PFSK-1 (cell line): ENCODE data around the gene SULT2B1.
A peak's percentile ranks its signal among the peaks of the same experiment; 100 is the strongest.

Source experiments
- FOXP2 ChIP-seq: optimal IDR thresholded peaks from 2 replicates; pipeline ENCODE3; 2011; ENCODE audit warnings: borderline replicate concordance, control low read depth, inconsistent platforms; ENCODE audit not compliant: insufficient read depth; ENCODE audit errors: extremely low read length, extremely low read depth
- POLR2AphosphoS5 ChIP-seq: IDR thresholded peaks from 2 replicates; pipeline ENCODE4 v1.6.1; 2012; ENCODE audit warnings: low read depth, mild to moderate bottlenecking, control low read depth, low read length, moderate library complexity
- SIN3A ChIP-seq: IDR thresholded peaks from 2 replicates; pipeline ENCODE4 v1.6.1; 2012; ENCODE audit warnings: mild to moderate bottlenecking, low read length, moderate library complexity, borderline replicate concordance; ENCODE audit not compliant: insufficient read depth
- TAF1 ChIP-seq: IDR thresholded peaks from 2 replicates; pipeline ENCODE4 v1.6.1; 2012; ENCODE audit warnings: low read length, control low read depth, borderline replicate concordance; ENCODE audit not compliant: insufficient read depth
- TF ChIP-seq, protein P1 (sequence below), 2 experiments: IDR thresholded peaks; 2 replicates each; pipeline versions ENCODE4 v1.6.1 to v1.8.0; 2011 to 2012; ENCODE audit warnings: low read depth in 2 of 2, low read length in 2 of 2, control low read depth in 1 of 2, inconsistent platforms in 1 of 2, mild to moderate bottlenecking in 1 of 2, moderate library complexity in 1 of 2; ENCODE audit not compliant: insufficient read depth in 1 of 2

SULT2B1 gene

DNA sequence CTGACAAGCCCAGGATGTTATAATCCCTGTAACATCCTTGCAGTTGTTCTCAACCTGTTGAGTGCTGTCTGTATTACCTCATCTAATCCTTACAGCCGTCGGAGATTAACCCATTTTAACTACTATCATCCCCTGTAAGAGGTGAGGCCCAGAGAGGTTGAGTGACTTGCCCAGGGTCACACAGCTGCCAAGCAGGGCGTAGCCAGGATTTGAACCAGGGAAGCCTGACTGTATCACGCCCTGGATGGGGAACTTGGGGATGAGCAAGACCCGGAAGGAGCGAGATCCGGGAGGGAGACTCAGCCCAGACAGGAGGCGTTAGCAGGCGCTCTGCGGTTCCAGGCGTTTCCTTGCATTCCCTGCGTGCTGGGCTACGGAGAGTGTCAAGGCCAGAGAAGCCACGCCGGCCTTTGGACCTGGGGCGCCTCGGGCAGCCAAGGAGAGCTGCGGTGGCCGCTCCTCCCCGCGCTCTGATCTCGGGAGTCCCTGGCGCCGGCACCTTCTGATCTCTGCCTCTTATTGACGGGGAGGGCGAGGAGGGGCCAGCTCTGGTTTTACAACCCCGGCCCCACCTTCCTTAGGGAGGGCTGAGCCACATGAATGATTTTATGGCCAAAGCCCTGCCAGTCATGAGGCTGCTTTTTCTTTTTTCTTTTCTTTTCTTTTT is 6.2 kb downstream of the SULT2B1 start:
- TF ChIP-seq FOXP2 (peak; percentile 67), TAF1 (no peak)

DNA sequence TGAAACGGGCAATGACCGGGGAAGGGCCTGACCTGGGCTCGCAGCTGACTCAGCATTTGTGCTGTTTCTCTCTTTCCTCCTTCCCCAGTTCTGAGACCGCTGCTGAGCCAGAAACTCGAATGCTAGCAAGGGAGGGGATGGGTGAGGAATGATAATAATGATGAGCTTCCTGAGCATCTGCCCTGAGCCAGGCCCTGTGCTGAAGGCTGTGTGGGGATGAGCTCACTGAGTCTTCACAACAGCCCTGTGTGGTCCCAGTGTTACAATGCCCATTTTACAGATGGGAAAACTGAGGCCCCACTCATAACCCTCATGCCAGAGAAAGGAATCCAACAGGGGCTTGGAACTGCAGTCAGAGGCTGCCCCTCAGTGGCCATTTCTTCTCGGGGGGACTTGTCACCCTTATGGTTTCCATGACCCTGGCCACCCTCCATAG is 8.1 kb downstream of the SULT2B1 start:
- TF ChIP-seq POLR2AphosphoS5 (no peak), TAF1 (no peak), FOXP2 (no peak), SIN3A (no peak)
- TF ChIP-seq, protein P1, sequence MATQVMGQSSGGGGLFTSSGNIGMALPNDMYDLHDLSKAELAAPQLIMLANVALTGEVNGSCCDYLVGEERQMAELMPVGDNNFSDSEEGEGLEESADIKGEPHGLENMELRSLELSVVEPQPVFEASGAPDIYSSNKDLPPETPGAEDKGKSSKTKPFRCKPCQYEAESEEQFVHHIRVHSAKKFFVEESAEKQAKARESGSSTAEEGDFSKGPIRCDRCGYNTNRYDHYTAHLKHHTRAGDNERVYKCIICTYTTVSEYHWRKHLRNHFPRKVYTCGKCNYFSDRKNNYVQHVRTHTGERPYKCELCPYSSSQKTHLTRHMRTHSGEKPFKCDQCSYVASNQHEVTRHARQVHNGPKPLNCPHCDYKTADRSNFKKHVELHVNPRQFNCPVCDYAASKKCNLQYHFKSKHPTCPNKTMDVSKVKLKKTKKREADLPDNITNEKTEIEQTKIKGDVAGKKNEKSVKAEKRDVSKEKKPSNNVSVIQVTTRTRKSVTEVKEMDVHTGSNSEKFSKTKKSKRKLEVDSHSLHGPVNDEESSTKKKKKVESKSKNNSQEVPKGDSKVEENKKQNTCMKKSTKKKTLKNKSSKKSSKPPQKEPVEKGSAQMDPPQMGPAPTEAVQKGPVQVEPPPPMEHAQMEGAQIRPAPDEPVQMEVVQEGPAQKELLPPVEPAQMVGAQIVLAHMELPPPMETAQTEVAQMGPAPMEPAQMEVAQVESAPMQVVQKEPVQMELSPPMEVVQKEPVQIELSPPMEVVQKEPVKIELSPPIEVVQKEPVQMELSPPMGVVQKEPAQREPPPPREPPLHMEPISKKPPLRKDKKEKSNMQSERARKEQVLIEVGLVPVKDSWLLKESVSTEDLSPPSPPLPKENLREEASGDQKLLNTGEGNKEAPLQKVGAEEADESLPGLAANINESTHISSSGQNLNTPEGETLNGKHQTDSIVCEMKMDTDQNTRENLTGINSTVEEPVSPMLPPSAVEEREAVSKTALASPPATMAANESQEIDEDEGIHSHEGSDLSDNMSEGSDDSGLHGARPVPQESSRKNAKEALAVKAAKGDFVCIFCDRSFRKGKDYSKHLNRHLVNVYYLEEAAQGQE (IDR thresholded peaks at IDR 0.05; ENCODE audit: insufficient read depth in 1 of 2, low read depth in 2 of 2, low read length in 2 of 2) = no peak

DNA sequence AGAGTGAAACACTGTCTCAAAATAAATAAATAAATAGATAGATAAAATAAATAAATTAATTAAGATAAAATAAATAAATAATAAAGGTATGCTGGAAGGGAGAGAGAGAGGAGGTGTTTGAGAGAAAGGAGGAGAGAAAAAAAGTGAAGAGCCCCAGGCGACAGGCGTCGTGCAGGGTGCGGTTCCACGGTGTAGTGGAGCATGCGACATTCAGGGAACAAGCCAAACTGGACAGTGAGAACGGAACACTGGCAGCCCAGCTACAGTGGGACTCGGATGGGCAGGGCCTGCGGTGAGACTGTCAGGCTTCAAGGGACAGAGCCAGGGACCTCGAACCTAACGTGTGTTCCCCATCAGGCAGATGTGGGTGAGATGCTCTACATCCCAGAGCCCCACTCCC is 9.4 kb downstream of the SULT2B1 start:
- no peak for TF ChIP-seq SIN3A
- no peak for TF ChIP-seq FOXP2
- TF ChIP-seq, protein P1 (IDR thresholded peaks at IDR 0.05; ENCODE audit: insufficient read depth in 1 of 2, low read depth in 2 of 2, low read length in 2 of 2) = no peak
- TF ChIP-seq TAF1 = no peak
- TF ChIP-seq POLR2AphosphoS5 = no peak

DNA sequence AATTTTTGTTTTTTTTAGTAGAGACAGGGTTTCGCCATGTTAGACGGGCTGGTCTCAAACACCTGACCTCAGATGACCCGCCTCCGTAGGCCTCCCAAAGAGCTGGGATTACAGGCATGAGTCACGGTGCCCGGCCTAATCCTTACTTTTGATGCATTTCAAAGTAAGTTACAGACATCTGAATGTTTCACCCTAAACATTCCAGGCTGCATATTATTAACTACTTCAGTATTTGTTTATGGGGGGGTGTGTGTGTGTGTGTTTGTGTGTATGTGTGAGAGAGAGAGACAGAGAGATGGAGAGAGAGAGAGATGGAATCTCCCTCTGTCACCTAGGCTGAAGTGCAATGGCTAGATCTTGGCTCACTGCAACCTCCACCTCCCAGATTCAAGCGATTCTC is 13.1 kb downstream of the SULT2B1 start:
- TF ChIP-seq TAF1 = no peak
- no peak for TF ChIP-seq FOXP2
- TF ChIP-seq, protein P1 (IDR thresholded peaks at IDR 0.05; ENCODE audit: insufficient read depth in 1 of 2, low read depth in 2 of 2, low read length in 2 of 2) = no peak
- TF ChIP-seq SIN3A = no peak
- TF ChIP-seq POLR2AphosphoS5 = no peak

DNA sequence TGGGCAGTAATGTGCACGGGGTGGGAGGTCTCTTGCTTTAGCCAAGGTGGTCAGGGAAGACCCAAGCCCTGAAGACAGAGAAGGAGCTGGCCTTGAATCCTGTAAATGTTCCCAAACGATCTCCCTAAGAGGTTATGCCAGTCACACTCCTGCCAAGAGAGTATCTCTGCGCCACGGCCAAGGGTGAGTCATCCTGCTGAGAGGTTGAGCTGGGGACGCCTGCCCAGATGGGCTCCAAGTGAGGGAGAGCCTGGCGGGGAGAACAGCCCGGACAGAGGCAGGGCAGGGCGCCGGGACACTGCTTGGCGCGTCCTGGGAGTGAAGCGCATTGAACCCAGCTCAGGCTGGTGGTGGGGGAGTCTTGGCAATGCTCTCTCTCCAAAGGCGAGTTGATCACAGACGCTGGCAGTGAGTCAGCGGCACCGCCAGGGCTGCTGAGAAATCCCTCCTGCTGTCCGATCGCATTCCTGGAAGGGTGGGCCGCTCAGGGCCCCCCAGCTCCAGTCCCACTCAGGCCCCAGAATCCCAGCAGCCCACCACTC is 16.4 kb downstream of the SULT2B1 start:
- TF ChIP-seq POLR2AphosphoS5 (no peak), TAF1 (no peak), FOXP2 (no peak), SIN3A (no peak)
- TF ChIP-seq, protein P1 (IDR thresholded peaks at IDR 0.05; ENCODE audit: insufficient read depth in 1 of 2, low read depth in 2 of 2, low read length in 2 of 2) = no peak
